ENCODE measurements around the gene LNP1.

Gene LNP1

GRCh38 chr3:100413613-100414012 lies 12.3 kb downstream of the LNP1 start:
- Histone ChIP-seq H3K36me3 (ENCODE audit: control insufficient read depth, insufficient read depth, low read length) (peaks cover 17% of the 10 kb centered on the region), H3K27ac (ENCODE audit: low read depth, low read length, severe bottlenecking) (no peak overlapping the region), H3K9me3 (ENCODE audit: control insufficient read depth, low read length) (no peaks in the 10 kb centered on the region), H3K4me1 (ENCODE audit: control insufficient read depth, insufficient read depth, low read length, poor library complexity, severe bottlenecking) (no peaks in the 10 kb centered on the region), H3K4me3 (ENCODE audit: extremely low read depth, insufficient read depth, low read length, poor library complexity, severe bottlenecking) (no peak overlapping the region)
- 92 to 100% methylated on average over 1 to 2 of the region's 2 CpGs for WGBS, 2 experiments (ENCODE audit: insufficient coverage in 2 of 2)

GRCh38 chr3:100416176-100416575 lies 14.8 kb downstream of the LNP1 start:
- Histone ChIP-seq H3K27ac (ENCODE audit: low read depth, low read length, severe bottlenecking) (no peak overlapping the region), H3K9me3 (ENCODE audit: control insufficient read depth, low read length) (no peaks in the 10 kb centered on the region), H3K4me3 (ENCODE audit: extremely low read depth, insufficient read depth, low read length, poor library complexity, severe bottlenecking) (no peak overlapping the region), H3K36me3 (ENCODE audit: control insufficient read depth, insufficient read depth, low read length) (peaks cover 8% of the 10 kb centered on the region), H3K4me1 (ENCODE audit: control insufficient read depth, insufficient read depth, low read length, poor library complexity, severe bottlenecking) (no peaks in the 10 kb centered on the region)

- H3K4me1 ChIP-seq (ENCODE audit: control insufficient read depth, insufficient read depth, low read length, poor library complexity, severe bottlenecking): no peaks in the 10 kb centered on the region
- peaks cover 2% of the 10 kb centered on the region for H3K36me3 ChIP-seq (ENCODE audit: control insufficient read depth, insufficient read depth, low read length)
- H3K4me3 ChIP-seq (ENCODE audit: extremely low read depth, insufficient read depth, low read length, poor library complexity, severe bottlenecking): no peak overlapping the region
Observed at GRCh38 chr3:100416863-100417262, 15.5 kb downstream of the LNP1 start.

GRCh38 chr3:100419406-100419805 lies 18.1 kb downstream of the LNP1 start:
- 100% methylated on average over 1 of the region's 1 CpG for WGBS, 2 experiments (ENCODE audit: insufficient coverage in 2 of 2)
- no peaks in the 10 kb centered on the region for H3K4me1 ChIP-seq (ENCODE audit: control insufficient read depth, insufficient read depth, low read length, poor library complexity, severe bottlenecking)
- no peaks in the 10 kb centered on the region for H3K9me3 ChIP-seq (ENCODE audit: control insufficient read depth, low read length)
- H3K4me3 ChIP-seq (ENCODE audit: extremely low read depth, insufficient read depth, low read length, poor library complexity, severe bottlenecking): no peak overlapping the region
- H3K27ac ChIP-seq (ENCODE audit: low read depth, low read length, severe bottlenecking): no peak overlapping the region
- no peaks in the 10 kb centered on the region for H3K36me3 ChIP-seq (ENCODE audit: control insufficient read depth, insufficient read depth, low read length)

More at GRCh38 chr3:100416863-100417262, 15.5 kb downstream of the LNP1 start:
- Histone ChIP-seq H3K27ac (ENCODE audit: low read depth, low read length, severe bottlenecking) (no peak overlapping the region), H3K9me3 (ENCODE audit: control insufficient read depth, low read length) (no peaks in the 10 kb centered on the region)
- WGBS, 2 experiments (ENCODE audit: insufficient coverage in 2 of 2): 83 to 86% methylated on average over 1 of the region's 1 CpG

GRCh38 chr3:100420885-100421284 lies 19.5 kb downstream of the LNP1 start:
- H3K4me1 ChIP-seq (ENCODE audit: control insufficient read depth, insufficient read depth, low read length, poor library complexity, severe bottlenecking): no peaks in the 10 kb centered on the region
- WGBS, 2 experiments (ENCODE audit: insufficient coverage in 2 of 2): 68 to 82% methylated on average over 2 of the region's 2 CpGs
- H3K27ac ChIP-seq (ENCODE audit: low read depth, low read length, severe bottlenecking): no peak overlapping the region
- no peaks in the 10 kb centered on the region for H3K9me3 ChIP-seq (ENCODE audit: control insufficient read depth, low read length)
- H3K4me3 ChIP-seq (ENCODE audit: extremely low read depth, insufficient read depth, low read length, poor library complexity, severe bottlenecking): no peak overlapping the region
- no peaks in the 10 kb centered on the region for H3K36me3 ChIP-seq (ENCODE audit: control insufficient read depth, insufficient read depth, low read length)

DNA sequence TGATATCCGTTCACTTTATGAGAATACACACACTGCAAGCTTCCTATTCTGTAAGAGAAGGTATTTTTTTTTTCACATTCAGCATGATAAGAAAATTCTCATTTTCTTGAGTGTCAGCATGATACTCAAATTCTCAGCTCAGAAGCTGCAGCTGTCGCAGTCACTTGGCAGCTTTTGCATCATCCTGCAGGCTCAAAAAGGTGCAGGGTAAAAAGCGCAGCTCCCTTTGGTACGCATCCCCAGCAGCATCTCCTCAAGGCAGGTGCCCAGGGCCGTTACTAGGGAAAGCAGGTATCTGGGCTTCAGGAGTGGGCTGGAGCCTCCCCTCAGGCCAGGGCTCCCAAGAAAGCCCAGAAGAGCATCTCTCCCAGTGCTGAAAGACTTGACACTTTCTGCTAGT lies 22.3 kb downstream of the LNP1 start:
- Histone ChIP-seq H3K9me3 (ENCODE audit: control insufficient read depth, low read length) (no peaks in the 10 kb centered on the region), H3K4me1 (ENCODE audit: control insufficient read depth, insufficient read depth, low read length, poor library complexity, severe bottlenecking) (no peaks in the 10 kb centered on the region), H3K27ac (ENCODE audit: low read depth, low read length, severe bottlenecking) (no peak overlapping the region), H3K4me3 (ENCODE audit: extremely low read depth, insufficient read depth, low read length, poor library complexity, severe bottlenecking) (no peak overlapping the region), H3K36me3 (ENCODE audit: control insufficient read depth, insufficient read depth, low read length) (no peaks in the 10 kb centered on the region)
- 94 to 95% methylated on average over 5 of the region's 5 CpGs for WGBS, 2 experiments (ENCODE audit: insufficient coverage in 2 of 2)

- H3K4me3 ChIP-seq (ENCODE audit: extremely low read depth, insufficient read depth, low read length, poor library complexity, severe bottlenecking): no peak overlapping the region
- no peaks in the 10 kb centered on the region for H3K4me1 ChIP-seq (ENCODE audit: control insufficient read depth, insufficient read depth, low read length, poor library complexity, severe bottlenecking)
- H3K27ac ChIP-seq (ENCODE audit: low read depth, low read length, severe bottlenecking): no peak overlapping the region
- no peaks in the 10 kb centered on the region for H3K36me3 ChIP-seq (ENCODE audit: control insufficient read depth, insufficient read depth, low read length)
- WGBS, 2 experiments (ENCODE audit: insufficient coverage in 2 of 2): 83% methylated on average over 1 of the region's 2 CpGs; no CpG with 5 or more reads in 1 of the 2 experiments
- no peaks in the 10 kb centered on the region for H3K9me3 ChIP-seq (ENCODE audit: control insufficient read depth, low read length)
Observed at GRCh38 chr3:100424261-100424660, 22.9 kb downstream of the LNP1 start.

GRCh38 chr3:100425316-100425715 lies 24.0 kb downstream of the LNP1 start:
- no CpG with 5 or more reads among the region's 1 CpG for WGBS, 2 experiments (ENCODE audit: insufficient coverage in 2 of 2)

GRCh38 chr3:100426067-100426682 lies 24.8 kb downstream of the LNP1 start:
- Histone ChIP-seq H3K36me3 (ENCODE audit: control insufficient read depth, insufficient read depth, low read length) (no peaks in the 10 kb centered on the region), H3K27ac (ENCODE audit: low read depth, low read length, severe bottlenecking) (no peak overlapping the region), H3K9me3 (ENCODE audit: control insufficient read depth, low read length) (no peaks in the 10 kb centered on the region), H3K4me3 (ENCODE audit: extremely low read depth, insufficient read depth, low read length, poor library complexity, severe bottlenecking) (no peak overlapping the region), H3K4me1 (ENCODE audit: control insufficient read depth, insufficient read depth, low read length, poor library complexity, severe bottlenecking) (no peaks in the 10 kb centered on the region)
- WGBS, 2 experiments (ENCODE audit: insufficient coverage in 2 of 2): 78 to 90% methylated on average over 8 of the region's 8 CpGs

More at GRCh38 chr3:100425316-100425715, 24.0 kb downstream of the LNP1 start:
- H3K27ac ChIP-seq (ENCODE audit: low read depth, low read length, severe bottlenecking): no peak overlapping the region
- no peaks in the 10 kb centered on the region for H3K36me3 ChIP-seq (ENCODE audit: control insufficient read depth, insufficient read depth, low read length)
- H3K4me1 ChIP-seq (ENCODE audit: control insufficient read depth, insufficient read depth, low read length, poor library complexity, severe bottlenecking): no peaks in the 10 kb centered on the region
- no peak overlapping the region for H3K4me3 ChIP-seq (ENCODE audit: extremely low read depth, insufficient read depth, low read length, poor library complexity, severe bottlenecking)
- no peaks in the 10 kb centered on the region for H3K9me3 ChIP-seq (ENCODE audit: control insufficient read depth, low read length)

GRCh38 chr3:100427699-100428098 lies 26.4 kb downstream of the LNP1 start:
- no peak overlapping the region for H3K4me3 ChIP-seq (ENCODE audit: extremely low read depth, insufficient read depth, low read length, poor library complexity, severe bottlenecking)
- H3K9me3 ChIP-seq (ENCODE audit: control insufficient read depth, low read length): no peaks in the 10 kb centered on the region
- H3K36me3 ChIP-seq (ENCODE audit: control insufficient read depth, insufficient read depth, low read length): no peaks in the 10 kb centered on the region
- 85 to 94% methylated on average over 2 of the region's 2 CpGs for WGBS, 2 experiments (ENCODE audit: insufficient coverage in 2 of 2)
- H3K4me1 ChIP-seq (ENCODE audit: control insufficient read depth, insufficient read depth, low read length, poor library complexity, severe bottlenecking): no peaks in the 10 kb centered on the region
- H3K27ac ChIP-seq (ENCODE audit: low read depth, low read length, severe bottlenecking): no peak overlapping the region

- Histone ChIP-seq H3K36me3 (ENCODE audit: control insufficient read depth, insufficient read depth, low read length) (no peaks in the 10 kb centered on the region), H3K4me1 (ENCODE audit: control insufficient read depth, insufficient read depth, low read length, poor library complexity, severe bottlenecking) (no peaks in the 10 kb centered on the region), H3K27ac (ENCODE audit: low read depth, low read length, severe bottlenecking) (no peak overlapping the region)
Observed at GRCh38 chr3:100429187-100429716, 27.9 kb downstream of the LNP1 start.

More at GRCh38 chr3:100429187-100429716, 27.9 kb downstream of the LNP1 start:
- WGBS, 2 experiments (ENCODE audit: insufficient coverage in 2 of 2): 83 to 100% methylated on average over 1 to 2 of the region's 2 CpGs
- H3K4me3 ChIP-seq (ENCODE audit: extremely low read depth, insufficient read depth, low read length, poor library complexity, severe bottlenecking): no peak overlapping the region
- no peaks in the 10 kb centered on the region for H3K9me3 ChIP-seq (ENCODE audit: control insufficient read depth, low read length)
